H1 (cell line): ENCODE measurements around the gene RPL36A.

ENCODE experiments used
- EGR1 ChIP-seq: IDR thresholded peaks from 2 replicates; pipeline ENCODE4 v1.6.1; 2011; ENCODE audit warnings: low read depth, low read length, borderline replicate concordance
- POLR2A ChIP-seq, 2 experiments: IDR thresholded peaks; 1 replicate in 1 of 2; 2 replicates in 1 of 2; pipeline ENCODE4 v1.6.1; 2011; ENCODE audit warnings: low read depth in 2 of 2, low read length in 2 of 2, mild to moderate bottlenecking in 2 of 2; ENCODE audit errors: control extremely low read depth in 1 of 2
- SRF ChIP-seq: IDR thresholded peaks from 2 replicates; pipeline ENCODE4 v1.6.1; 2011; ENCODE audit warnings: mild to moderate bottlenecking, low read depth, low read length, moderate library complexity
- YY1 ChIP-seq: IDR thresholded peaks from 2 replicates; pipeline ENCODE4 v1.6.1; 2011; ENCODE audit warnings: low read depth, mild to moderate bottlenecking, low read length
- TF ChIP-seq, protein P1 (sequence below), 3 experiments: IDR thresholded peaks; 1 replicate in 2 of 3; 2 replicates in 1 of 3; pipeline versions ENCODE4 v1.5.1 to v1.6.1; 2011; ENCODE audit warnings: low read length in 3 of 3, mild to moderate bottlenecking in 3 of 3, inconsistent platforms in 2 of 3, low read depth in 1 of 3, moderate library complexity in 1 of 3; ENCODE audit not compliant: insufficient read depth in 1 of 3; ENCODE audit errors: control extremely low read depth in 1 of 3

DNA sequence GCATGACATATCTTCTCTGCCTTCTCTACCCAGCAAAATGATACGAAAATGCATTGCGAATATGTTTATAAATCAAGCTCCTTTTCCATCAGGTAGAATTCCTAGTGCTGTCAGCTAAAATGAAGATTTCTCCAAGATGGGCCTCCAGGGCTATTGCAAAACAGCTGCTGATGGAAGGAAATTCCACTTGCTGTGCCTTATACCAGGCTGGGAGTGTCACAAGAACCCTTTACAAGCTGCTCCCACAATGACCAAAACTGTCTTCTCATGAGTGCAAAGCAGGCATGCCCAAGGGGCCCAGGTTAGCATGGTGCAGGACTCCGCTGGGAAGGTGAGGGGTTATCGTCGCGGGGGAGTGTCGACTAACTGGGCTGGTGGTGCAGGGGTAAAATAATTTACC, 25.9 kb downstream of the RPL36A start:
- TF ChIP-seq POLR2A (IDR thresholded peaks at IDR 0.05; ENCODE audit: control extremely low read depth in 1 of 2, low read depth in 2 of 2, low read length in 2 of 2) (no peak), YY1 (no peak), EGR1 (no peak), SRF (no peak)
- TF ChIP-seq, protein P1, sequence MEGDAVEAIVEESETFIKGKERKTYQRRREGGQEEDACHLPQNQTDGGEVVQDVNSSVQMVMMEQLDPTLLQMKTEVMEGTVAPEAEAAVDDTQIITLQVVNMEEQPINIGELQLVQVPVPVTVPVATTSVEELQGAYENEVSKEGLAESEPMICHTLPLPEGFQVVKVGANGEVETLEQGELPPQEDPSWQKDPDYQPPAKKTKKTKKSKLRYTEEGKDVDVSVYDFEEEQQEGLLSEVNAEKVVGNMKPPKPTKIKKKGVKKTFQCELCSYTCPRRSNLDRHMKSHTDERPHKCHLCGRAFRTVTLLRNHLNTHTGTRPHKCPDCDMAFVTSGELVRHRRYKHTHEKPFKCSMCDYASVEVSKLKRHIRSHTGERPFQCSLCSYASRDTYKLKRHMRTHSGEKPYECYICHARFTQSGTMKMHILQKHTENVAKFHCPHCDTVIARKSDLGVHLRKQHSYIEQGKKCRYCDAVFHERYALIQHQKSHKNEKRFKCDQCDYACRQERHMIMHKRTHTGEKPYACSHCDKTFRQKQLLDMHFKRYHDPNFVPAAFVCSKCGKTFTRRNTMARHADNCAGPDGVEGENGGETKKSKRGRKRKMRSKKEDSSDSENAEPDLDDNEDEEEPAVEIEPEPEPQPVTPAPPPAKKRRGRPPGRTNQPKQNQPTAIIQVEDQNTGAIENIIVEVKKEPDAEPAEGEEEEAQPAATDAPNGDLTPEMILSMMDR (IDR thresholded peaks at IDR 0.05; ENCODE audit: control extremely low read depth in 1 of 3, insufficient read depth in 1 of 3, low read depth in 1 of 3, low read length in 3 of 3), result no peak
